ENCODE data around the gene PRKG1.

- TF ChIP-seq, protein P1, sequence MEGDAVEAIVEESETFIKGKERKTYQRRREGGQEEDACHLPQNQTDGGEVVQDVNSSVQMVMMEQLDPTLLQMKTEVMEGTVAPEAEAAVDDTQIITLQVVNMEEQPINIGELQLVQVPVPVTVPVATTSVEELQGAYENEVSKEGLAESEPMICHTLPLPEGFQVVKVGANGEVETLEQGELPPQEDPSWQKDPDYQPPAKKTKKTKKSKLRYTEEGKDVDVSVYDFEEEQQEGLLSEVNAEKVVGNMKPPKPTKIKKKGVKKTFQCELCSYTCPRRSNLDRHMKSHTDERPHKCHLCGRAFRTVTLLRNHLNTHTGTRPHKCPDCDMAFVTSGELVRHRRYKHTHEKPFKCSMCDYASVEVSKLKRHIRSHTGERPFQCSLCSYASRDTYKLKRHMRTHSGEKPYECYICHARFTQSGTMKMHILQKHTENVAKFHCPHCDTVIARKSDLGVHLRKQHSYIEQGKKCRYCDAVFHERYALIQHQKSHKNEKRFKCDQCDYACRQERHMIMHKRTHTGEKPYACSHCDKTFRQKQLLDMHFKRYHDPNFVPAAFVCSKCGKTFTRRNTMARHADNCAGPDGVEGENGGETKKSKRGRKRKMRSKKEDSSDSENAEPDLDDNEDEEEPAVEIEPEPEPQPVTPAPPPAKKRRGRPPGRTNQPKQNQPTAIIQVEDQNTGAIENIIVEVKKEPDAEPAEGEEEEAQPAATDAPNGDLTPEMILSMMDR (IDR thresholded peaks at IDR 0.05) = no peak
- TF ChIP-seq POLR2AphosphoS5 (IDR thresholded peaks at IDR 0.05; ENCODE audit: insufficient read depth in 1 of 2, low read depth in 1 of 2) (no peak), POLR2A (IDR thresholded peaks at IDR 0.05) (no peak)
Measured at GRCh38 chr10:51400392-51401096, 326.3 kb downstream of the PRKG1 start.
